Caki2 (cell line): ENCODE measurements around the gene KIF22. TPM values are rescaled to one million over a fixed set of nuclear protein-coding genes. Genes with fewer than 3 reads are reported as not detected.

ENCODE experiments used
- DNase-seq: peaks from one replicate; pipeline ENCODE4 v3.0.0-alpha.2; 2015; ENCODE audit warnings: low read depth
- in situ Hi-C: cut with HindIII; loops from 2 replicates; pipeline ENCODE4 v1.10.0; 2016; ENCODE audit warnings: low sequenced_read_pairs, low pct_unique_long_range_greater_than_20kb, mixed read lengths
- total RNA-seq: library from RNA; depleted of rRNA; stranded (reverse); fragments of >200 nt; shearing (Covaris generic); gene quantifications from 2 replicates; pipeline ENCODE4 v1.2.3, GENCODE V29; 2014; ENCODE audit warnings: low replicate concordance

The KIF22 gene
- total RNA-seq, 1 experiment from 2014 or later: 188 TPM

- no peak for DNase-seq
- in situ Hi-C loops: no loop called here
These were observed 19.5 kb downstream of the KIF22 start for GRCh38 chr16:29809850-29810698.

- no peak for DNase-seq
- in situ Hi-C loops: no loop called here
These were observed 20.2 kb downstream of the KIF22 start for GRCh38 chr16:29810699-29811169.

- DNase-seq: peak; percentile 96
- in situ Hi-C loops: no loop called here
These were observed 20.8 kb downstream of the KIF22 start for GRCh38 chr16:29811170-29811895.

- in situ Hi-C loops: no loop called here
- no peak for DNase-seq
These were observed 21.5 kb downstream of the KIF22 start, which contains the start of gene PRRT2 for GRCh38 chr16:29811896-29812665. TSS of gene PRRT2 (plus strand) at chr16:29812193. CDS start at chr16:29813055, 862 bp downstream.

- in situ Hi-C loops: no loop called here
- no peak for DNase-seq
These were observed 22.4 kb downstream of the KIF22 start for GRCh38 chr16:29812754-29813643.

GRCh38 chr16:29813644-29814562 is 23.4 kb downstream of the KIF22 start:
- in situ Hi-C loops: no loop called here
- DNase-seq: no peak

- no peak for DNase-seq
- in situ Hi-C loops: no loop called here
These were observed 24.0 kb downstream of the KIF22 start for GRCh38 chr16:29814592-29814991.

- no peak for DNase-seq
- in situ Hi-C loops: no loop called here
These were observed 24.6 kb downstream of the KIF22 start for GRCh38 chr16:29815032-29815721.

GRCh38 chr16:29815793-29816693 is 25.5 kb downstream of the KIF22 start, which contains the start of gene PAGR1:
TSS of gene PAGR1 (plus strand) at chr16:29816152. CDS start at chr16:29816526, 374 bp downstream.
- in situ Hi-C loops: no loop called here
- DNase-seq: peak; percentile 99

- in situ Hi-C loops: no loop called here
- DNase-seq: peak; percentile 83
These were observed 26.3 kb downstream of the KIF22 start for GRCh38 chr16:29816694-29817441.

- in situ Hi-C loops: no loop called here
- DNase-seq: no peak
These were observed 27.5 kb downstream of the KIF22 start for GRCh38 chr16:29818082-29818481.

- in situ Hi-C loops: no loop called here
- no peak for DNase-seq
These were observed 29.0 kb downstream of the KIF22 start for GRCh38 chr16:29819506-29819905.

- peak; percentile 68 for DNase-seq
- in situ Hi-C loops: no loop called here
These were observed 29.7 kb downstream of the KIF22 start, which contains the start of gene MVP for GRCh38 chr16:29820271-29820701. TSS of gene MVP (plus strand) at chr16:29820462. CDS start at chr16:29830550, 10,088 bp downstream.
